Vagina (tissue), 2 donors: ENCODE results near the gene ACP7.

Experiments
- CTCF ChIP-seq, 3 experiments: fragments of 450-650 bp in 2 of 3; fragments of 200-600 bp in 1 of 3; sonication (generic) in 1 of 3; IDR thresholded peaks; one replicate each; pipeline ENCODE4 v1.5.1; 2017 to 2019; ENCODE audit warnings: antibody characterized with exemption in 3 of 3, mild to moderate bottlenecking in 2 of 3, moderate library complexity in 2 of 3
- POLR2A ChIP-seq, 2 donors: fragments of 450-650 bp; IDR thresholded peaks; one replicate each; pipeline ENCODE4 v1.6.1; 2017; ENCODE audit warnings: antibody characterized with exemption in 2 of 2, mild to moderate bottlenecking in 2 of 2, moderate library complexity in 2 of 2
- POLR2AphosphoS5 ChIP-seq, 2 donors: sonication (generic); formaldehyde crosslinking; IDR thresholded peaks; one replicate each; pipeline ENCODE4 v1.9.0; 2017; ENCODE audit warnings: antibody characterized with exemption in 2 of 2, mild to moderate bottlenecking in 2 of 2, low read depth in 1 of 2; ENCODE audit not compliant: insufficient read depth in 1 of 2

- TF ChIP-seq POLR2A (IDR thresholded peaks at IDR 0.05) (no peak), CTCF (IDR thresholded peaks at IDR 0.05) (no peak), POLR2AphosphoS5 (IDR thresholded peaks at IDR 0.05; ENCODE audit: insufficient read depth in 1 of 2, low read depth in 1 of 2) (no peak)
These were observed 73.3 kb downstream of the ACP7 start for GRCh38 chr19:39157275-39157996.
